ENCODE data around the gene ZNF541.

Gene ZNF541

GRCh38 chr19:47540748-47541147 is 32.2 kb downstream of the ZNF541 start:
- DNase-seq, result no peak

- DNase-seq, result no peak
These were observed 33.1 kb downstream of the ZNF541 start for GRCh38 chr19:47539747-47540311.

- no peak for DNase-seq
These were observed 34.1 kb downstream of the ZNF541 start for GRCh38 chr19:47538812-47539211.

- DNase-seq, result no peak
These were observed 35.5 kb downstream of the ZNF541 start for GRCh38 chr19:47537493-47537892.

- no peak for DNase-seq
These were observed 38.3 kb downstream of the ZNF541 start for GRCh38 chr19:47534628-47535027.

GRCh38 chr19:47531640-47532387 is 41.1 kb downstream of the ZNF541 start:
- DNase-seq, result no peak

GRCh38 chr19:47529018-47529742 is 43.8 kb downstream of the ZNF541 start:
- DNase-seq, result no peak

- no peak for DNase-seq
These were observed 46.1 kb downstream of the ZNF541 start for GRCh38 chr19:47526798-47527197.

GRCh38 chr19:47523473-47523872 is 49.5 kb downstream of the ZNF541 start:
- no peak for DNase-seq
